HG03039 (cell line): ENCODE measurements around the gene MYOG.

Experiments
- ATAC-seq: cut with Tn5 transposase; IDR thresholded peaks from one replicate; pipeline ENCODE4 v1.9.1; 2021; ENCODE audit warnings: mild to moderate bottlenecking, moderate library complexity; ENCODE audit not compliant: unreplicated experiment

MYOG gene

GRCh38 chr1:203072911-203073310 is 12.9 kb downstream of the MYOG start:
- ATAC-seq, result no peak

GRCh38 chr1:203072002-203072602 is 13.7 kb downstream of the MYOG start:
- no peak for ATAC-seq

GRCh38 chr1:203069030-203069747 is 16.6 kb downstream of the MYOG start:
- no peak for ATAC-seq

- ATAC-seq, result no peak
Observed at GRCh38 chr1:203066965-203067364, 18.8 kb downstream of the MYOG start.

- ATAC-seq, result no peak
Observed at GRCh38 chr1:203065986-203066385, 19.8 kb downstream of the MYOG start.

DNA sequence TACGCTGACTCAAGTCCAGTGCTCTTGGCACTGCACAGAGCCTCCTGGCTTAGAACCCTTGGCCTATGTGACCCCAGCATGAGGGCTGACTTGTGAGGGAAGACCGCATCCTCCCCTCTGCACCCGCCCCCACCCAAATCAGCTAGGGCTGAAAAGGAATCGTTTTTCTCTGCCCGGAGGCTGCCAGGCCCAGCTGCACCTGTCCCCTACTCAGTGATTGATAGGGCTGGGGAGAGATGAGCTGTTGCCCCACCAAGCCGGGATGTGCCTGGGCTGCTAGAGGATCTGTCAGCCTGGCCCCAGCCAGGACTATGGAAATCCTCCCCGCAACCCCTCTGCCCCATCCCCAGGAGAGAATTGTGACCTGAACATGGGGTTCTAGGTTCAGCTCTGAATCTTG is 20.6 kb downstream of the MYOG start:
- ATAC-seq, result no peak

DNA sequence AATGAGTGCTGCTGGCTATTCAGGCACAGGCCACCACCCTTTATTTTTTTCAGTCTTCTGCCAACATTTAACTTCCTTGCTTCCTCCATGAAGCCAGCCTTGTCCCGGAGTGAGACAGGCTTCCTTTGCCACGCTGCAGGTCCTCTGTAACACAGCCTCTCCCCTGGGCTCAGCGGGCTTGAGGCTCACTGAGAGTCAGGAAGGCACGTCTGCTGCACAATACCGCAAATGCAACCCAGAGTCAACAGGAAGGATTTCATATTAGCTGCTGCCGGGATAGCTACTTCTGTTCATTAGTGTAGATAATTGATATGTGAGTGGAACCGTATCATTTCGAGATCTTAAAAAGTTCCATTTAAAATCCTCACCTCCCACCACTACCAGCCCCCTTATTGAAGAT is 22.5 kb downstream of the MYOG start:
- ATAC-seq, result no peak

DNA sequence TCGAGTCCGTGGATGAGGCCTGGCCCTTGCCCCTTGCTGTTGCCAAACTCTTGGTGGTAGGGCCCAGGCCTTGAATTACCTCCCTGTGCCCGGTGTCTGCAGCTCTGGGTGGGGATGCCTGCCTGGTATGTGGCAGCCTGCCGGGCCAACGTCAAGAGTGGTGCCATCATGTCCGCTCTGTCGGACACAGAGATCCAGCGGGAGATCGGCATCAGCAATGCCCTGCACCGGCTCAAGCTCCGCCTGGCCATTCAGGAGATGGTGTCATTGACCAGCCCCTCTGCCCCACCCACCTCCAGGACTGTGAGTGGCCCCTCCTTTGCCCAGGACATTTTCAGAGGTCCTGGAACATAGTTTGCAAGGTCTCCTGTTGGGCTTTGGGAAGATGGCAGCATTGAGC is 25.7 kb downstream of the MYOG start:
- ATAC-seq, result no peak

DNA sequence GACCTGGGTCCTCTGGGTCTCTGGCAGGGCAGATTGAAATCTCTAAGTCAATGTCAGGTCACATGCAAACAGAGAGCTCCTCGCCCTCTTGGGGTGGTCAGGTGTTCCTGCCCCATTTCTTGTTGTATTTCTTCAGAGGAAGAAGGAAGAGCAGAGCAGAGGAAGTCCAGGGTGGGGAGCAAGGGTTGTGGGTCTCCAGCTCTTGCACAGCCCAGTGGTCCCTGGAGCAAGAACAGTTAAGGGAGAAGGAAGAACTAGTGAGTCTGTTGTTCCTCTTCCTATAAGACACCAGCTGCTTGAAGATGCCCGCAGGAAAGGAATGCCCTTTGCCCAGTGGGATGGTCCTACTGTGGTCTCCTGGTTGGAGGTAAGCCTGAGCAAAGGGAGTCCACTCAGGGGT is 26.3 kb downstream of the MYOG start:
- no peak for ATAC-seq

- no peak for ATAC-seq
Observed at GRCh38 chr1:203058676-203058935, 27.2 kb downstream of the MYOG start.

GRCh38 chr1:203057911-203058675 is 27.7 kb downstream of the MYOG start:
- no peak for ATAC-seq

- no peak for ATAC-seq
Observed at GRCh38 chr1:203056516-203056915, 29.3 kb downstream of the MYOG start.

DNA sequence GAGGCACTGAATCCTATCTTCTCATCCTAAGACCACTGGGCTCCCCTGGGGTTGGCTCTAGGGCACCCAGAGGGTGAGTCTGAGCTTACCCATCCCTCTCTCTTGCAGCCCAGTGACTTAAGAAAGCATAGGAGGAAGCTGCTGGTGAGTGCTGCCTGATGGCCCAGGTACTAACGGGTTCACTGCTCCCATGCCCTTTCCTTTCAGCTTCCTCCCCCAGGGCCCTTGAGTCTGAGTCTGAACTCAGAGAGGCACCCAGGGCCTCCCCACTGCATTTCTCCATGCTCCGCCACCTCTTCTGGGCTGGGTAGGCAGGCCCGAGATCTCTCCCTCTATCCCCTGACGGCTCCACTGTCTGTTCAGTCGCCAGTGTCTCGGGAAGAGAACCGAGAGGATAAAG is 29.8 kb downstream of the MYOG start:
- ATAC-seq, result no peak

GRCh38 chr1:203055161-203055799 is 30.5 kb downstream of the MYOG start:
- no peak for ATAC-seq

- no peak for ATAC-seq
Observed at GRCh38 chr1:203054642-203055041, 31.2 kb downstream of the MYOG start.

GRCh38 chr1:203054184-203054583 is 31.6 kb downstream of the MYOG start:
- ATAC-seq, result no peak

- ATAC-seq, result no peak
Observed at GRCh38 chr1:203052601-203053000, 33.2 kb downstream of the MYOG start.

- no peak for ATAC-seq
Observed at GRCh38 chr1:203051841-203052324, 33.9 kb downstream of the MYOG start.

- ATAC-seq, result no peak
Observed at GRCh38 chr1:203050826-203051225, 35.0 kb downstream of the MYOG start.

- no peak for ATAC-seq
Observed at GRCh38 chr1:203049576-203050180, 36.1 kb downstream of the MYOG start.

GRCh38 chr1:203049077-203049476 is 36.7 kb downstream of the MYOG start:
- no peak for ATAC-seq
